ENCODE data around the gene IBA57.
"Not testable (repeated sequence)": the region's sequence is repeated elsewhere in the genome, so short reads cannot be mapped to it uniquely, and the experiment has no call there.

The IBA57 gene

GRCh38 chr1:228172591-228173527, 7.3 kb downstream of the IBA57 start:
- DNase-seq (ENCODE audit: low spot score) = no peak

GRCh38 chr1:228173528-228174481, 8.2 kb downstream of the IBA57 start:
- DNase-seq (ENCODE audit: low spot score) = not testable (repeated sequence)

- no peak for DNase-seq (ENCODE audit: low spot score)
These were observed 9.1 kb downstream of the IBA57 start for GRCh38 chr1:228174482-228175315.

- no peak for DNase-seq (ENCODE audit: low spot score)
These were observed 9.9 kb downstream of the IBA57 start for GRCh38 chr1:228175316-228176023.

GRCh38 chr1:228176024-228176395, 10.4 kb downstream of the IBA57 start:
- no peak for DNase-seq (ENCODE audit: low spot score)

GRCh38 chr1:228176461-228177182, 11.0 kb downstream of the IBA57 start:
- no peak for DNase-seq (ENCODE audit: low spot score)

- DNase-seq (ENCODE audit: low spot score) = no peak
These were observed 11.5 kb downstream of the IBA57 start for GRCh38 chr1:228177183-228177475.

GRCh38 chr1:228177721-228178710, 12.4 kb downstream of the IBA57 start:
- DNase-seq (ENCODE audit: low spot score) = no peak

- no peak for DNase-seq (ENCODE audit: low spot score)
These were observed 13.4 kb downstream of the IBA57 start for GRCh38 chr1:228178737-228179684.

GRCh38 chr1:228180271-228180958, 14.8 kb downstream of the IBA57 start:
- DNase-seq (ENCODE audit: low spot score) = no peak

- no peak for DNase-seq (ENCODE audit: low spot score)
These were observed 15.5 kb downstream of the IBA57 start for GRCh38 chr1:228180959-228181644.

GRCh38 chr1:228181645-228182034, 16.0 kb downstream of the IBA57 start:
- DNase-seq (ENCODE audit: low spot score) = no peak

- no peak for DNase-seq (ENCODE audit: low spot score)
These were observed 16.9 kb downstream of the IBA57 start for GRCh38 chr1:228182296-228183030.

- no peak for DNase-seq (ENCODE audit: low spot score)
These were observed 18.5 kb downstream of the IBA57 start for GRCh38 chr1:228184152-228184551.

- no peak for DNase-seq (ENCODE audit: low spot score)
These were observed 20.0 kb downstream of the IBA57 start for GRCh38 chr1:228185641-228185965.

- not testable (repeated sequence) for DNase-seq (ENCODE audit: low spot score)
These were observed 22.6 kb downstream of the IBA57 start for GRCh38 chr1:228188249-228188648.

- no peak for DNase-seq (ENCODE audit: low spot score)
These were observed 24.6 kb downstream of the IBA57 start for GRCh38 chr1:228190182-228190581.

Data from hepatic stellate cell (primary cell).